ENCODE results near the gene CDK5RAP2. TPM values are rescaled to one million over a fixed set of nuclear protein-coding genes. Genes with fewer than 3 reads are reported as not detected.
"Not testable (repeated sequence)": the region's sequence is repeated elsewhere in the genome, so short reads cannot be mapped to it uniquely, and the experiment has no call there.

CDK5RAP2 gene
- total RNA-seq, 1 donor from 2014 or later: 31.6 TPM

GRCh38 chr9:120542701-120543490, 37.1 kb downstream of the CDK5RAP2 start:
- no peak for ATAC-seq

DNA sequence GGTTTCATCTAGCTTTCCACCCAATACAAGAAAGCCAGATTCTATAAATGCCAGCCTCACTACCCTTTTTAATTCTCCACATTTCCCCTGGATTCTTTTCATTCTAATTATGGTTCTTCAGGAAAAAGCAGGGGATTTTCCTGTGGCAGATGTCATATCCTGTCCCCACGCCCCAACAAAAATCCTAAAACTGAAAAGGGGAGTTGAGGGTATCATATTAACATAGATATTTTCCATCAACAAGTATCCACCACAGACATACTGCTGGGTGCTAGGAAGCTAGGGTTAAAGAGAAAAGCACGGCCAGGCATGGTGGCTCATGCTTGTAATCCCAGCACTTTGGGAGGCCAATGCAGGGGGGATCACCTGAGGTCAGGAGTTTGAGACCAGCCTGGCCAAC, 38.0 kb downstream of the CDK5RAP2 start:
- ATAC-seq: no peak

DNA sequence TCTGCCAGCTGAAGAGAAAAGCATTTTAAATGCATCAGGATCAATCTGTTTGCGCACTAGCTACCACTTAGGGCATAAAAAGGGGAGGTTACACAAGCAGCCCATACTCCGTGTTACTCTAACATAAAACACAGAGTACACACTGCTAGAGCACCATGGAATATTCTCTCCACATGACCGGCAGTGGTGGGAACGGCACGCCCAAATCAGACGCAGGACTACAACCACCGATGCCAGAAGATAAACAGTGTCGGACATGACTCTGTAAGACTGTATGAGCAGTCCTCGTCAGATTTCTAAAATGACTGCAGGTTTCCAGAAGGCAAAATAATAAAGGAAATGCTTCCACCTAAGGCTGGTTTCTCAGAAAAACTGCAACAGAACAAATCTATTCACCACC, 40.0 kb downstream of the CDK5RAP2 start:
- no peak for ATAC-seq

DNA sequence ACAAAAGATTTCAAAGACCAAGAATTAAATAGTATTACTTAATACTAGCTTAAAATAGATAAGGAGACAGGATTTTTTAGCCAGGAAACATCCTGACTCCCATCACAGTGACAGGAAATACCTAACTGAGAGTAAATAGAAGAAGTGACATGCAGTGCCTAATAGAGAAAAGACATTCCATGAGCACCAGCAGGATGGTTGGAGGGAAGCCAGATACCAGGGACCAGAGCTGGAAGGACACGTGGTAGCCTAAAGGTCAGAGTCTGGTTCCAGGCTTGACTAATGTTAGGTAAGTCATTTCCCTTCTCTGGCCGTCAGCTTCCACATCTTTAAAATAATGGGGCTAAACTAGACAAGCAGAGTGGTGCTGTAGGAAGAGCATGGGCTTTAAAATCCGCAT, 41.6 kb downstream of the CDK5RAP2 start:
- ATAC-seq: no peak

- ATAC-seq: no peak
Observed at GRCh38 chr9:120536949-120537640, 42.9 kb downstream of the CDK5RAP2 start.

DNA sequence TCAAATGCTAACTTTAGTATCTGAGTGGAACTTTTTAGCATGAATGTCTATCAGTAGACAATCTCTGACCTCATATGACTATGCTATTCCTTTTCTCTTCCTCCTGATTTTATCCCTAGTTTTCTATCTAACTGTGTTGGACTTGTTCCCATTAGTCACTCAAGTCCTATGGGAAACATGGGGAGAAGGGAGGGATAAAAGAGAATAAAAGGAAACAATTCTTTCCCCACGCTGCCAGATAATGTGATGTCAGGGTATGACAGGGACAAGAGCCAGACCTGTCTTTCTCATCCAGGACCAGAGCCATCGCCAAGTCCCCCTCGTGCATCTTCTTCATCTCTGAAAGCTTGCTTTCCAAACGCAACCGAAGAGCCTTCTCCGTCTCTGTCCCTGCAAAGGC, 43.9 kb downstream of the CDK5RAP2 start:
- no peak for ATAC-seq

- no peak for ATAC-seq
Observed at GRCh38 chr9:120534266-120534665, 45.7 kb downstream of the CDK5RAP2 start.

DNA sequence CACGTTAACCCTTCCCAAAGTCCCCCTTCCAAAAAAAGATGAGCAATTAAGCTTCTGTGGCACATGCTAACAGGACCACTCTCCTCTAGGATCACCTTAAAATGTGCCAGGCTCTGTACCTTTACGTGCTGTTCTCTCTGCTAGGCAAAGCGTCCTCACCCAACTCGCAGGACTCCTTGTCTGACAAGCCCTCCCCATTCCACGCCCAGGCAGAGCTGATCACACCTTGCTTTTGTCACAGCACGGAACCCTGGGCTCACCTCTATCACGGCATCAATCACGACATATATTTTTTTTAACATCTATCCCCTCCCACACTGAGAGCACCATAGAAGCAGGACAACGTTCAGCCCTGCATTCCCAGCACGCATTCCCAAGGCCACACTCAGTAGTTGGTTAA, 47.1 kb downstream of the CDK5RAP2 start:
- peak; percentile 83 for ATAC-seq

- peak; percentile 98 for ATAC-seq
Observed at GRCh38 chr9:120532475-120532874, 47.5 kb downstream of the CDK5RAP2 start.

DNA sequence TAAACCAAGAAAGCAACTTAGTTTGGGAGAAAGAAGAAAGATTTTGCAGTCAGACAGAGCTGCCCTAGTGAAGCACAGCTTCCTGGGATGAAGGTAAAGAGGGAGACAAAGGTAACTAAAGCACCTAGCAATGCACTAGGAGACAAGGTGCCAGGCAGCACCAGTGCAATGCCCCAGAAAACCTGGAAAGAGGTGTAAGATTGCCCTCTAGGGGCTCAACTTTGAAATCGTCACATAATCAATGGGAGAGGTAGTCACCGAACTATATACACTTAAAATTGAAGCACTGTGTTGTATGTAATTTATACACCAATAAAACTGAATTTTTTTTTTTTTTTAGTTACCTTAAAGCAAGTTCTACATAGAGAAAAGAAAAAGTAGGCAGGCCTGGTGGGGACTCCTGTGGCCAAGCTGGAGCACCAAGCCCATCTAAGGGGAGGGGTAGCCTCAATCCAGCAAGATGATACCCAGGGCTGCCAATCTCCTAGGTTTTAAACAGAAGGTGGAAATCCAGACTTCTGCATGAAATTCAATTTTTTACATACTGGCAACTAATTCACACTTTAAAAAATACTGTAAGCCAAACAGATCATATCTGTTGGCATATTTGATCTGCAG, 48.2 kb downstream of the CDK5RAP2 start:
- ATAC-seq: peak; percentile 68

DNA sequence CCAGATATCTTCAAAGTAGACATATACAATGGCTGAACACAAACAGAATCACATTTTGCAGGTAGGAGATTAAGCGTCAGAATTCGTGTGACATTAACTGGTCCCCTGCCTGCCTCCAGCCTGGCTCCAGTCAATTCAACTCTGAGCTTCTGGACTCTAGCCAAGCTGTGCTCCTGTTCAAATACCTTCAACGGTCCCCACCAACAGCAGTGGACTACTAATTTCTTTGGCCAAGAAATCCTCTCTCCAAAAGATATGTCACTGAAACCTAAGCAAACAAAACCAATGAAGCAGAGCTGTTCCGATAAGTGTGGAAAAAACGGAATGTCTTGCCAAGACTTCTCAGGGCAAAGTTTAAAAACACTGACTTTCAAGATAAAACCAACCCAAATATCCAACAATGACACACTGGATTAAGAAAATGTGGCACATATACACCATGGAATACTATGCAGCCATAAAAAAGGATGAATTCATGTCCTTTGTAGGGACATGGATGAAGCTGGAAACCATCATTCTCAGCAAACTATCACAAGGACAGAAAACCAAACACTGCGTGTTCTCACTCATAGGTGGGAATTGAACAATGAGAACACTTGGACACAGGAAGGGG, 49.6 kb downstream of the CDK5RAP2 start:
- not testable (repeated sequence) for ATAC-seq

DNA sequence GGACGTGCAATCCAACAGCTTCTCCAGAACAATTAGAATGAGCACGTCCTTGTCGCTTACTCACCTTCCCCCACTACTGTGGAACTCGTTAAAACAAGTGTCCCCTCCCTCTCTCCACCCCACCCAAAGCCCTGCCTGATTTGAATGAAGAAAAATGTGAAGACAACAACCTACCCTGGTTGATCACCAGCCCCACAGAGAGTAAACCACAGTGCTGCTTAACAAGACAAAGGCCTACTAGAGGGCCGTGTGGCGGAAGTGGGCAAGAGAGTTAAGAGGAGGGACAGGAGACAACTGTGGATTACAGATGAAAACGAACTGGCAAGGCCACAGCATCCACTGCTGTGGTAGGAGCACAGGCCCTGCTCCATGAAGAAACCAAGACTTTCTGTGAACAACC, 51.1 kb downstream of the CDK5RAP2 start:
- no peak for ATAC-seq

DNA sequence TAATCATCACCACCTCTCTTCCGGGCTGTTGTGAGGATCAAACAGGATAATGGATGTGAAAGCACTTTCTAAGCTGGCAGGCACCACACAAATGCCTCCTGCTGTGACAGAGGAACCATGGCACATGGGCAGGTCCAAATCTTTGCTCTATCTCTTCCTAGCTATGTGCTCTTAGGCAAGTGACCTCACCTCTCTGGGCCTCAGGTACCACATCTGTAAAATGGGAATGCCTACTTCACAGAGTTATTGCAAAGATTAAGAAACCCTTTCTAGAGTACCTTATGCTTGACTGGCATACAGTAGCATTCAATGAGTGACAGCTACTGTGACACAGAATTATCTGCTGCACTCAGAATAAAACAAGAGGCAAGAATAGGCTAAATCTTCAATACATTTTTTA, 51.6 kb downstream of the CDK5RAP2 start:
- ATAC-seq: no peak

DNA sequence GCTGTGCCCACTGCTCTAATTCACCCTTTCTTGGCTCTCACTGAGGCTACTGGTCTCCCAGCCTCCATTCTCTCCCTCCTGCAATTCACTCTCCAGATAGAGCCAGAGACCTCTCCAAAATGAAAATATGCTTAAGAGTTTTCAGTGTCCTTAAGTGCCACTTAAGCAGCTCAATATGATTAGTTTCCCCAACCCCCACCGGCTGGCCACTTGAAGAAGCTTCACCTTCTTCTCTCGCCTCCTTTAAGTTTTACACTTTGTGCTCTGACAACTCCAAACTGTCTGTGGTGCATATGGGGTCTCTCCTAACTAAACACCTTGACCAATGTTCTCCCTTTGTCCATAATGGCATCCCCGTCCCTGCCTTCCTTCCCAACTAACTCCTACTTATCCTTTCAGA, 53.4 kb downstream of the CDK5RAP2 start:
- no peak for ATAC-seq

GRCh38 chr9:120524863-120525262, 55.1 kb downstream of the CDK5RAP2 start:
- ATAC-seq: no peak

GRCh38 chr9:120524038-120524437, 55.9 kb downstream of the CDK5RAP2 start:
- ATAC-seq: no peak

DNA sequence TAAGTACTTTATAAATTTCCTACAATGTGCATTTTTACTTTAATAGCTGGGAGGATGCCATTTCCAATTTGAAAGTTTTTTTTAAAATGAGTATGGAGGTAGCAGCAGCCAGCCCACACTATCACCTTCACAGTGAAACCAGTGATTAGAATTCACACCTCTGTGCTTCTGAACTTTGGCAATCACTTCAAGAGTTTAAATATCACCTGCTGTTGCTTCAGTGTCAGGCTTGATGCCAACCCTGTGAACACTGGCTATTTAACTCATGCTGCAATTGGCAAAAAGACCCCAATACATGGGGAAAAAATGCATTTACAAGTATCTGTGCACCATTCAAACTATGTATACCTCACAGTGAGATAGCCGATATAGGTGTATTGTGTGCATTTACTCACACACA, 57.4 kb downstream of the CDK5RAP2 start:
- ATAC-seq: no peak

DNA sequence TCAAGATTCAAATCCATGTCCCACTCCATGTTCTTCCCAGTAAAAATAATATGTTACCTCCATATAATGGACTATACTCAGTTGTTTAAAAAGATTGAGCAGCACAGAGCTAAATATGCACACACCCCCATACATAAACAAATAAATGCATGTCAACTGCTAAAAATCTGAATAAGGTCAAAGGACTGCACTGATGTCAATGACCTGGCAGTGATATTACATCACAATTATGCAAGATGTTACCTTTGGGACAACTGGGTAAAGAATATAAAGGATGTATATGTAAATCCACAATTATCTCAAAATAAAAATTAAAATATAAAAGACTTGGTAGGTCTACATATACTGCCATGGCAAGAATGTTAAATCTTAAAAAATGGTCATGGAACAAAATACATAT, 57.9 kb downstream of the CDK5RAP2 start:
- no peak for ATAC-seq

GRCh38 chr9:120521101-120521500, 58.9 kb downstream of the CDK5RAP2 start:
- no peak for ATAC-seq

GRCh38 chr9:120515996-120516395, 64.0 kb downstream of the CDK5RAP2 start:
- ATAC-seq: not testable (repeated sequence)

GRCh38 chr9:120515481-120515880, 64.5 kb downstream of the CDK5RAP2 start:
- not testable (repeated sequence) for ATAC-seq

- ATAC-seq: no peak
Observed at GRCh38 chr9:120514405-120514804, 65.6 kb downstream of the CDK5RAP2 start.

- ATAC-seq: no peak
Observed at GRCh38 chr9:120513825-120514396, 66.1 kb downstream of the CDK5RAP2 start.

Measured in esophagus mucosa (tissue), 1 donor.